ENCODE data around the gene CRYBG1. TPM values are rescaled to one million over a fixed set of nuclear protein-coding genes. Genes with fewer than 3 reads are reported as not detected.

The CRYBG1 gene
- polyA plus RNA-seq, 1 donor from 2014 or later: 0.73 TPM

DNA sequence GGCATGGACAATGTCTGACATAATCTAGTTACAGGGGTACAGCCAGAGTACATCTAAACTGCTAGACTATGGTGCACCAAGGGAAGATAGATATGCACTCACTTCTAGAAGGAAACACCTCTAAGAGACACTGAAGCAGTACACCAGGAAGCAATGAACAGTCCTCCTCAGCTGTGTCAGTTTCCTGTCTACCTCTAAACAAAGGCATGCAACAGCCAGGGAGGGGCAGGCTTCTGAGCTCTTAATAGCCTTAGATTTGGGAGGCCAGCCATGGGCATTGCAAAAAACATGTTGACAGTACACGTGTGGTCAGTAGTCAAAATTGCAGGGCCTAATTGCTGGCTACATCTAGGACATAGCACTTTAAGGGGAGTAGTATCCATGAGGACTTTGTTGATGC is 21.4 kb downstream of the CRYBG1 start:
- Histone ChIP-seq H3K9ac (ENCODE audit: low read length) (no peak overlapping the region), H3K4me3 (ENCODE audit: low read length) (no peak overlapping the region), H3K36me3 (ENCODE audit: insufficient read depth, low read length) (no peaks in the 10 kb centered on the region), H3K9me3 (ENCODE audit: low read length) (no peaks in the 10 kb centered on the region), H3K79me2 (replicated peaks; ENCODE audit: insufficient read depth, low read length) (no peaks in the 10 kb centered on the region), H3K27me3 (ENCODE audit: insufficient read depth, low read depth, low read length) (no peaks in the 10 kb centered on the region), H3K27ac (ENCODE audit: low read length) (no peak overlapping the region), H2AFZ (ENCODE audit: low read depth, low read length) (no peak overlapping the region), H3K4me2 (ENCODE audit: low read length) (no peak overlapping the region), H3F3A (ENCODE audit: insufficient read depth, low read length, poor library complexity, severe bottlenecking) (no peaks in the 10 kb centered on the region), H3K9me2 (ENCODE audit: insufficient read depth, low read length) (no peaks in the 10 kb centered on the region), H4K20me1 (ENCODE audit: insufficient read depth) (no peaks in the 10 kb centered on the region)
- TF ChIP-seq, protein P1, sequence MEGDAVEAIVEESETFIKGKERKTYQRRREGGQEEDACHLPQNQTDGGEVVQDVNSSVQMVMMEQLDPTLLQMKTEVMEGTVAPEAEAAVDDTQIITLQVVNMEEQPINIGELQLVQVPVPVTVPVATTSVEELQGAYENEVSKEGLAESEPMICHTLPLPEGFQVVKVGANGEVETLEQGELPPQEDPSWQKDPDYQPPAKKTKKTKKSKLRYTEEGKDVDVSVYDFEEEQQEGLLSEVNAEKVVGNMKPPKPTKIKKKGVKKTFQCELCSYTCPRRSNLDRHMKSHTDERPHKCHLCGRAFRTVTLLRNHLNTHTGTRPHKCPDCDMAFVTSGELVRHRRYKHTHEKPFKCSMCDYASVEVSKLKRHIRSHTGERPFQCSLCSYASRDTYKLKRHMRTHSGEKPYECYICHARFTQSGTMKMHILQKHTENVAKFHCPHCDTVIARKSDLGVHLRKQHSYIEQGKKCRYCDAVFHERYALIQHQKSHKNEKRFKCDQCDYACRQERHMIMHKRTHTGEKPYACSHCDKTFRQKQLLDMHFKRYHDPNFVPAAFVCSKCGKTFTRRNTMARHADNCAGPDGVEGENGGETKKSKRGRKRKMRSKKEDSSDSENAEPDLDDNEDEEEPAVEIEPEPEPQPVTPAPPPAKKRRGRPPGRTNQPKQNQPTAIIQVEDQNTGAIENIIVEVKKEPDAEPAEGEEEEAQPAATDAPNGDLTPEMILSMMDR (IDR thresholded peaks at IDR 0.05; ENCODE audit: poor library complexity, severe bottlenecking): no peak
- TF ChIP-seq RAD21 (conservative IDR thresholded peaks at IDR 0.05) (no peak), SMC3 (conservative IDR thresholded peaks at IDR 0.05; ENCODE audit: poor library complexity) (no peak), EP300 (conservative IDR thresholded peaks at IDR 0.05; ENCODE audit: poor library complexity, severe bottlenecking) (no peak), MXI1 (conservative IDR thresholded peaks at IDR 0.05; ENCODE audit: poor library complexity, severe bottlenecking) (no peak), TAF1 (IDR thresholded peaks at IDR 0.05; ENCODE audit: low read depth) (no peak), EZH2 (IDR thresholded peaks at IDR 0.05; ENCODE audit: borderline replicate concordance, insufficient read depth, low read length, poor library complexity, severe bottlenecking) (no peak), POLR2AphosphoS5 (IDR thresholded peaks at IDR 0.05) (no peak)
- TF ChIP-seq, protein P2, sequence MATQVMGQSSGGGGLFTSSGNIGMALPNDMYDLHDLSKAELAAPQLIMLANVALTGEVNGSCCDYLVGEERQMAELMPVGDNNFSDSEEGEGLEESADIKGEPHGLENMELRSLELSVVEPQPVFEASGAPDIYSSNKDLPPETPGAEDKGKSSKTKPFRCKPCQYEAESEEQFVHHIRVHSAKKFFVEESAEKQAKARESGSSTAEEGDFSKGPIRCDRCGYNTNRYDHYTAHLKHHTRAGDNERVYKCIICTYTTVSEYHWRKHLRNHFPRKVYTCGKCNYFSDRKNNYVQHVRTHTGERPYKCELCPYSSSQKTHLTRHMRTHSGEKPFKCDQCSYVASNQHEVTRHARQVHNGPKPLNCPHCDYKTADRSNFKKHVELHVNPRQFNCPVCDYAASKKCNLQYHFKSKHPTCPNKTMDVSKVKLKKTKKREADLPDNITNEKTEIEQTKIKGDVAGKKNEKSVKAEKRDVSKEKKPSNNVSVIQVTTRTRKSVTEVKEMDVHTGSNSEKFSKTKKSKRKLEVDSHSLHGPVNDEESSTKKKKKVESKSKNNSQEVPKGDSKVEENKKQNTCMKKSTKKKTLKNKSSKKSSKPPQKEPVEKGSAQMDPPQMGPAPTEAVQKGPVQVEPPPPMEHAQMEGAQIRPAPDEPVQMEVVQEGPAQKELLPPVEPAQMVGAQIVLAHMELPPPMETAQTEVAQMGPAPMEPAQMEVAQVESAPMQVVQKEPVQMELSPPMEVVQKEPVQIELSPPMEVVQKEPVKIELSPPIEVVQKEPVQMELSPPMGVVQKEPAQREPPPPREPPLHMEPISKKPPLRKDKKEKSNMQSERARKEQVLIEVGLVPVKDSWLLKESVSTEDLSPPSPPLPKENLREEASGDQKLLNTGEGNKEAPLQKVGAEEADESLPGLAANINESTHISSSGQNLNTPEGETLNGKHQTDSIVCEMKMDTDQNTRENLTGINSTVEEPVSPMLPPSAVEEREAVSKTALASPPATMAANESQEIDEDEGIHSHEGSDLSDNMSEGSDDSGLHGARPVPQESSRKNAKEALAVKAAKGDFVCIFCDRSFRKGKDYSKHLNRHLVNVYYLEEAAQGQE (IDR thresholded peaks at IDR 0.05; ENCODE audit: borderline replicate concordance): no peak

DNA sequence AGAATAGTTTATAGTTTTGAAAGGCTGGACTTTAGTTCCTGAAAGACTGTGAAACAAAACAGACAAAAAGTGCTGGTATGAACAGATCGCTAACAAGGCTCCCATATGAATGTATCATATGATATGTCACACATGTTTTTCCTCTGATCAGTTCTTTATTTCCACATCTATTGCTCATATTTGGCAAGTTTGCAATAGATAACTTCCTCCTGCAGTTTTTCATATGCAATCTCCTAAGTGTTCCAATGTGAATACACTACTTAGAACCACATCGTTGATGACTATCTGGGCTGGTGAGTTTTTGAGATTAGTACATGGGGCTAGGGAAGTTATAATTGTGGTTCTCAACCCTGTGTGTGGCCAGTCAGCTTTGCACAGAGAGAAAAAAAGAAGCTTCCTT is 23.1 kb downstream of the CRYBG1 start:
- TF ChIP-seq SMC3 (conservative IDR thresholded peaks at IDR 0.05; ENCODE audit: poor library complexity) (no peak), POLR2AphosphoS5 (IDR thresholded peaks at IDR 0.05) (no peak), EP300 (conservative IDR thresholded peaks at IDR 0.05; ENCODE audit: poor library complexity, severe bottlenecking) (no peak), RAD21 (conservative IDR thresholded peaks at IDR 0.05) (no peak), MXI1 (conservative IDR thresholded peaks at IDR 0.05; ENCODE audit: poor library complexity, severe bottlenecking) (no peak), EZH2 (IDR thresholded peaks at IDR 0.05; ENCODE audit: borderline replicate concordance, insufficient read depth, low read length, poor library complexity, severe bottlenecking) (no peak), TAF1 (IDR thresholded peaks at IDR 0.05; ENCODE audit: low read depth) (no peak)
- TF ChIP-seq, protein P2 (IDR thresholded peaks at IDR 0.05; ENCODE audit: borderline replicate concordance): no peak
- TF ChIP-seq, protein P1 (IDR thresholded peaks at IDR 0.05; ENCODE audit: poor library complexity, severe bottlenecking): no peak
- Histone ChIP-seq H4K20me1 (ENCODE audit: insufficient read depth) (no peaks in the 10 kb centered on the region), H3K4me3 (ENCODE audit: low read length) (no peak overlapping the region), H3K27me3 (ENCODE audit: insufficient read depth, low read depth, low read length) (no peaks in the 10 kb centered on the region), H3F3A (ENCODE audit: insufficient read depth, low read length, poor library complexity, severe bottlenecking) (no peaks in the 10 kb centered on the region), H3K27ac (ENCODE audit: low read length) (no peak overlapping the region), H2AFZ (ENCODE audit: low read depth, low read length) (no peak overlapping the region), H3K36me3 (ENCODE audit: insufficient read depth, low read length) (no peaks in the 10 kb centered on the region), H3K9ac (ENCODE audit: low read length) (no peak overlapping the region), H3K9me2 (ENCODE audit: insufficient read depth, low read length) (no peaks in the 10 kb centered on the region), H3K9me3 (ENCODE audit: low read length) (no peaks in the 10 kb centered on the region), H3K4me2 (ENCODE audit: low read length) (no peak overlapping the region), H3K79me2 (replicated peaks; ENCODE audit: insufficient read depth, low read length) (no peaks in the 10 kb centered on the region)
